ENCODE results near the gene OR1C1. TPM values are rescaled to one million over a fixed set of nuclear protein-coding genes. Genes with fewer than 3 reads are reported as not detected.

The OR1C1 gene
- total RNA-seq, 1 experiment from 2014 or later: not detected

DNA sequence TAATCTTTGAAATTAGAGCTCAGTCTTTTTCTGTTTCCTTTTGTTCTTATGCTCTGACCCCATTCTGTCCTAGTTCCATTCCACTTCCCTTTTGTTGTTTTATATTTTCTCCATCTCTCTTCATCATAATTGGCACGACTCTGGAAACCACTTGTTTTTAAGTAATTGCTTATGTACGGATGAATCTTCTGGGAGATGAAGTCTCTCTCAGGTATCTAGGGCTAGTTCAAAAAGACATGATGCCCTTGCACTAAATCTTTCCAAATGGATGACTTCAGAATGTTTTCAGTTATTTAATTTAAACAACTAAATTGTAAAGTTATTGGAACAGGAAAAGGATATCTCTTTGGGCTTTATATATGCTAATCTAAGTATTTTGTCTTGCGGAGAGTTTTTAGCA lies 43.8 kb downstream of the OR1C1 start, which contains the start of gene OR6F1:
OR6F1 (minus strand) TSS at position 101 of the 400 bp plus-strand sequence. CDS start 3,891 bp downstream, outside the sequence.
- H3K36me3 Mint-ChIP-seq (ENCODE audit: insufficient read depth in 1 of 3, low read depth in 3 of 3): no peaks in the 10 kb centered on the region
- Histone ChIP-seq H3K9me3 (ENCODE audit: control insufficient read depth, low read depth, low read length) (peaks cover 13% of the 10 kb centered on the region), H3K79me2 (ENCODE audit: insufficient read depth, low read length) (no peaks in the 10 kb centered on the region), H3K23me2 (ENCODE audit: insufficient read length, low read depth, low read length, poor library complexity, severe bottlenecking) (no peaks in the 10 kb centered on the region), H3K27ac (ENCODE audit: insufficient read length, low read depth, low read length) (no peak within 1 kb of the TSS), H3K4me1 (ENCODE audit: insufficient read depth, low read length) (no peaks in the 10 kb centered on the region), H3K27me3 (ENCODE audit: insufficient read depth, low read length) (no peaks in the 10 kb centered on the region), H2AK5ac (ENCODE audit: insufficient read length, low read length) (no peak within 1 kb of the TSS), H2BK120ac (ENCODE audit: low read depth, low read length, poor library complexity, severe bottlenecking) (no peak within 1 kb of the TSS), H4K8ac (replicated peaks; ENCODE audit: insufficient read length, low read depth, low read length) (no peak within 1 kb of the TSS), H3K9ac (ENCODE audit: extremely low read depth, insufficient read length, low read length) (no peak within 1 kb of the TSS), H4K5ac (ENCODE audit: insufficient read length, low read depth, low read length) (no peak within 1 kb of the TSS), H2BK20ac (ENCODE audit: low read depth, low read length, poor library complexity, severe bottlenecking) (no peak within 1 kb of the TSS), H3K4me2 (ENCODE audit: insufficient read depth, insufficient read length, low read length) (no peak within 1 kb of the TSS), H4K20me1 (ENCODE audit: control insufficient read depth, insufficient read depth, insufficient read length) (no peaks in the 10 kb centered on the region), H3T11ph (ENCODE audit: low read length) (no peak within 1 kb of the TSS), H2BK12ac (ENCODE audit: insufficient read length, low read depth, low read length) (no peak within 1 kb of the TSS), H3K14ac (ENCODE audit: insufficient read depth, low read length) (no peak within 1 kb of the TSS), H3K23ac (ENCODE audit: insufficient read length, low read depth, low read length) (no peak within 1 kb of the TSS), H2AFZ (ENCODE audit: low read length) (no peak within 1 kb of the TSS), H4K91ac (ENCODE audit: insufficient read length, low read depth, low read length) (no peak within 1 kb of the TSS), H3K79me1 (ENCODE audit: insufficient read depth, low read depth, low read length, poor library complexity, severe bottlenecking) (no peaks in the 10 kb centered on the region), H3K18ac (ENCODE audit: insufficient read length, low read depth, low read length) (no peak within 1 kb of the TSS), H2BK15ac (ENCODE audit: low read depth, low read length) (no peak within 1 kb of the TSS), H2BK5ac (ENCODE audit: insufficient read length, low read length) (no peak within 1 kb of the TSS), H3K56ac (ENCODE audit: insufficient read length, low read depth, low read length) (no peak within 1 kb of the TSS), H3K4ac (ENCODE audit: low read depth, low read length) (no peak within 1 kb of the TSS)
- TF ChIP-seq, protein P1, sequence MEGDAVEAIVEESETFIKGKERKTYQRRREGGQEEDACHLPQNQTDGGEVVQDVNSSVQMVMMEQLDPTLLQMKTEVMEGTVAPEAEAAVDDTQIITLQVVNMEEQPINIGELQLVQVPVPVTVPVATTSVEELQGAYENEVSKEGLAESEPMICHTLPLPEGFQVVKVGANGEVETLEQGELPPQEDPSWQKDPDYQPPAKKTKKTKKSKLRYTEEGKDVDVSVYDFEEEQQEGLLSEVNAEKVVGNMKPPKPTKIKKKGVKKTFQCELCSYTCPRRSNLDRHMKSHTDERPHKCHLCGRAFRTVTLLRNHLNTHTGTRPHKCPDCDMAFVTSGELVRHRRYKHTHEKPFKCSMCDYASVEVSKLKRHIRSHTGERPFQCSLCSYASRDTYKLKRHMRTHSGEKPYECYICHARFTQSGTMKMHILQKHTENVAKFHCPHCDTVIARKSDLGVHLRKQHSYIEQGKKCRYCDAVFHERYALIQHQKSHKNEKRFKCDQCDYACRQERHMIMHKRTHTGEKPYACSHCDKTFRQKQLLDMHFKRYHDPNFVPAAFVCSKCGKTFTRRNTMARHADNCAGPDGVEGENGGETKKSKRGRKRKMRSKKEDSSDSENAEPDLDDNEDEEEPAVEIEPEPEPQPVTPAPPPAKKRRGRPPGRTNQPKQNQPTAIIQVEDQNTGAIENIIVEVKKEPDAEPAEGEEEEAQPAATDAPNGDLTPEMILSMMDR (conservative IDR thresholded peaks at IDR 0.05): no peak
- peaks cover 22 to 50% of the 10 kb centered on the region in 2 experiments for H3K9me3 Mint-ChIP-seq
- WGBS (ENCODE audit: extremely low coverage, insufficient read length, low lambda C conversion rate): no CpG with 5 or more reads among the region's 3 CpGs
- no peak within 1 kb of the TSS for H3K27ac Mint-ChIP-seq
- no peak for DNase-seq
- no peaks in the 10 kb centered on the region; the same call in 1 of the 2 replicates for H3K27me3 Mint-ChIP-seq (ENCODE audit: low read depth)
- H3K4me1 Mint-ChIP-seq: no peaks in the 10 kb centered on the region
- H3K4me3 Mint-ChIP-seq: no peak within 1 kb of the TSS

All from H9 (cell line).